Neural cell (in vitro differentiated cells): Measurements from ENCODE around the gene SMARCB1. TPM values are rescaled to one million over a fixed set of nuclear protein-coding genes. Genes with fewer than 3 reads are reported as not detected.

Experiments used
- H2AFZ ChIP-seq: fragments of 200-600, 300-800 bp; sonication (generic), shearing (Covaris generic); 2 replicates; pipeline ENCODE4 v1.6.0; 2014; ENCODE audit warnings: low read depth, mild to moderate bottlenecking, antibody characterized with exemption, low read length, moderate library complexity
- H3F3A ChIP-seq: fragments of 200-600 bp; shearing (Covaris generic); 2 replicates; pipeline ENCODE4 v1.6.1; 2016; ENCODE audit warnings: mild to moderate bottlenecking, moderate library complexity, mixed read lengths, antibody characterized with exemption, low read length; ENCODE audit not compliant: insufficient read depth, poor library complexity, severe bottlenecking
- H3K27ac ChIP-seq: fragments of 200-600, 300-800 bp; sonication (generic), shearing (Covaris generic); 2 replicates; pipeline ENCODE4 v1.5.1; 2014; ENCODE audit warnings: mild to moderate bottlenecking, low read length, moderate library complexity
- H3K27me3 ChIP-seq: fragments of 300-800, 200-600 bp; sonication (generic), shearing (Covaris generic); 2 replicates; pipeline ENCODE4 v1.6.0; 2014; ENCODE audit warnings: mild to moderate bottlenecking, low read depth, low read length, moderate library complexity; ENCODE audit not compliant: insufficient read depth
- H3K36me3 ChIP-seq: fragments of 300-800, 200-600 bp; sonication (generic), shearing (Covaris generic); 2 replicates; pipeline ENCODE4 v1.5.1; 2014; ENCODE audit warnings: mild to moderate bottlenecking, antibody characterized with exemption, low read length, moderate library complexity; ENCODE audit not compliant: insufficient read depth
- H3K4me2 ChIP-seq: fragments of 300-800, 200-600 bp; sonication (generic), shearing (Covaris generic); 2 replicates; pipeline ENCODE4 v1.6.0; 2014; ENCODE audit warnings: mild to moderate bottlenecking, low read length
- H3K4me3 ChIP-seq: fragments of 300-800, 200-600 bp; sonication (generic), shearing (Covaris generic); 2 replicates; pipeline ENCODE4 v1.5.1; 2014; ENCODE audit warnings: mild to moderate bottlenecking, low read length, moderate library complexity
- H3K79me2 ChIP-seq: fragments of 200-600 bp; shearing (Covaris generic); replicated peaks from 2 replicates; pipeline ENCODE4 v1.6.0; 2014; ENCODE audit warnings: mild to moderate bottlenecking, low read length, moderate library complexity; ENCODE audit not compliant: insufficient read depth
- H3K9ac ChIP-seq: fragments of 300-800, 200-600 bp; sonication (generic), shearing (Covaris generic); 2 replicates; pipeline ENCODE4 v1.6.1; 2016; ENCODE audit warnings: mild to moderate bottlenecking, low read length, mixed read lengths
- H3K9me2 ChIP-seq: fragments of 200-600 bp; shearing (Covaris generic); 2 replicates; pipeline ENCODE4 v1.6.1; 2016; ENCODE audit warnings: mild to moderate bottlenecking, low read length, mixed read lengths; ENCODE audit not compliant: insufficient read depth
- H3K9me3 ChIP-seq: fragments of 200-600, 300-800 bp; sonication (generic), shearing (Covaris generic); 2 replicates; pipeline ENCODE4 v1.6.1; 2016; ENCODE audit warnings: mild to moderate bottlenecking, mixed run types, low read length, moderate library complexity, mixed read lengths
- H4K20me1 ChIP-seq: fragments of 200-600 bp; shearing (Covaris generic); 2 replicates; pipeline ENCODE4 v1.6.1; 2016; ENCODE audit warnings: mild to moderate bottlenecking, mixed run types; ENCODE audit not compliant: insufficient read depth
- EP300 ChIP-seq: fragments of 450-650 bp; conservative IDR thresholded peaks from 2 replicates; pipeline ENCODE4 v1.6.1; 2014; ENCODE audit warnings: antibody characterized with exemption, mild to moderate bottlenecking, moderate library complexity; ENCODE audit not compliant: poor library complexity, severe bottlenecking
- EZH2 ChIP-seq: fragments of 200-600, 300-800 bp; shearing (Covaris generic), sonication (generic); IDR thresholded peaks from 2 replicates; pipeline ENCODE4 v1.6.1; 2014; ENCODE audit warnings: antibody characterized with exemption, low read length, borderline replicate concordance, mild to moderate bottlenecking; ENCODE audit not compliant: insufficient read depth, poor library complexity, severe bottlenecking
- MXI1 ChIP-seq: fragments of 450-650 bp; conservative IDR thresholded peaks from 2 replicates; pipeline ENCODE4 v1.6.1; 2014; ENCODE audit warnings: antibody characterized with exemption, mild to moderate bottlenecking; ENCODE audit not compliant: poor library complexity, severe bottlenecking
- POLR2AphosphoS5 ChIP-seq: IDR thresholded peaks from 2 replicates; pipeline ENCODE4 v1.6.1; 2012
- RAD21 ChIP-seq: fragments of 450-650 bp; conservative IDR thresholded peaks from 2 replicates; pipeline ENCODE4 v1.6.1; 2014; ENCODE audit warnings: antibody characterized with exemption, mild to moderate bottlenecking, moderate library complexity
- SMC3 ChIP-seq: fragments of 450-650 bp; conservative IDR thresholded peaks from 2 replicates; pipeline ENCODE4 v1.6.1; 2014; ENCODE audit warnings: antibody characterized with exemption, mild to moderate bottlenecking, moderate library complexity; ENCODE audit not compliant: poor library complexity
- TAF1 ChIP-seq: IDR thresholded peaks from 2 replicates; pipeline ENCODE4 v1.6.1; 2012; ENCODE audit warnings: low read depth
- polyA plus RNA-seq: library from polyadenylated mRNA; depleted of rRNA; stranded (reverse); fragments of >200 nt; gene quantifications from 2 replicates; pipeline ENCODE4 v1.2.3, GENCODE V29; 2014
- TF ChIP-seq, protein P1 (sequence below): IDR thresholded peaks from 2 replicates; pipeline ENCODE4 v1.6.1; 2012; ENCODE audit warnings: borderline replicate concordance
- TF ChIP-seq, protein P2 (sequence below): fragments of 450-650 bp; IDR thresholded peaks from 2 replicates; pipeline ENCODE4 v1.5.1; 2014; ENCODE audit warnings: antibody characterized with exemption, mild to moderate bottlenecking, moderate library complexity; ENCODE audit not compliant: poor library complexity, severe bottlenecking

SMARCB1 gene
- polyA plus RNA-seq, 1 donor from 2014 or later, result 97.5 TPM

DNA sequence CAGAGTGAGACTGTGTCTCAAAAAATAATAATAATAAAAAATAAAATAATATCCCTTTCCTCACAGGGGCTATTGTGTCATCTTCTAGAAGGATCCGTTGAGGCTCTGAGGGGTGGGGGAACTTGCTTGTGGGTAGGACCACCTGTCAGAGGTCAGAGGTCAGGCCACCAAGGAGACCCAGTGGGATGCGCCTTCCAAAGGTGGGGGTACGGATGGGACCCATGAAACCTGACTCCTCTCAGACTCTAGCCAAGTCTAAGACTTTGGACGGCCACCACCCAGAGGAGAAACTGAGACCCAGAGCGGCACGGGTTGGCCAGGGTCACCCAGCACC, 14.5 kb upstream of the SMARCB1 start:
- Histone ChIP-seq H3K27ac (no peak overlapping the region), H3F3A (no peaks in the 10 kb centered on the region), H3K36me3 (no peaks in the 10 kb centered on the region), H3K9me3 (no peaks in the 10 kb centered on the region), H3K27me3 (peaks cover 9% of the 10 kb centered on the region), H4K20me1 (no peaks in the 10 kb centered on the region), H3K9ac (no peak overlapping the region), H3K9me2 (no peaks in the 10 kb centered on the region), H3K4me2 (no peak overlapping the region), H2AFZ (no peak overlapping the region), H3K4me3 (peak overlapping the region; percentile 33), H3K79me2 (no peaks in the 10 kb centered on the region)
- TF ChIP-seq TAF1 (no peak), MXI1 (no peak)

DNA sequence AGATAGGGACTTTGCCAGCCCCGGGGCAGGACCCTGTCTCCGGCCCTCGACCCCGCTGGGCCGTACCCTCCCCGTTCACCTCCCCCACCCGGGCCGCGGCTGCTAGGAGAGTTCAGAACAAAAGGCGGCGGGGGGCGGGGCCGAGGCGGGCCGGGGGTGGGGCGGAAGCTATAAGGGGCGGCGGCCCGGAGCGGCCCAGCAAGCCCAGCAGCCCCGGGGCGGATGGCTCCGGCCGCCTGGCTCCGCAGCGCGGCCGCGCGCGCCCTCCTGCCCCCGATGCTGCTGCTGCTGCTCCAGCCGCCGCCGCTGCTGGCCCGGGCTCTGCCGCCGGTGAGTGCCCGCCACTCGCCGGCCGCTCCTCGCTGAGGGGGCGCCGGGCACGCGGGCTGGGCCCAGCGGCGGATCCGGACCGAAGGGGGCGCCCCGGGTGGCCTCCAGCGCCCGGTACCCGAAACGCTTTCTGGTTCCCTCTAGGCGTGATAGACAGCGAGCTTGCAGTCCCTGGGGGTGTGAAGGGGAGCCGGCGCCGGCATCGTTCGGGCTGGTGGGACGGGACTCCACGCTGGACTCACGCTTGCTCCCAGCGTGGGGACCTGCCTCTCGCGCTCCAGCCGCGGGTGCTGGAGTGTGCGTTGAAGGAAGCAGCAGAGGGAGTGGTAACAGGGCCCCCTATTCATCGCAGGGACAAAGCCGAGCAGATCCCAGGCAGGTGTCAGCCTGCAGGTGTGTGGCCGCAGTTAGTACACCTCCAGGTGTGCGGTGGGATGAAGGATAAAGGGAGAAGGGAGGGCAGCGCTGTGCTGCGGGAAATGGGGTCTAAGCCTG, 13.9 kb upstream of the SMARCB1 start, which contains the start of gene MMP11:
MMP11 (plus strand) TSS at position 201 of the 825 bp plus-strand sequence; CDS start at position 223, 22 bp downstream.
- H3K9me2 ChIP-seq, result no peaks in the 10 kb centered on the region
- H3K36me3 ChIP-seq, result no peaks in the 10 kb centered on the region
- H3K27ac ChIP-seq, result no peak within 1 kb of the TSS
- no peaks in the 10 kb centered on the region for H3K79me2 ChIP-seq
- no peaks in the 10 kb centered on the region for H3K9me3 ChIP-seq
- no peak within 1 kb of the TSS for H3K4me2 ChIP-seq
- H3F3A ChIP-seq, result no peaks in the 10 kb centered on the region
- peaks cover 9% of the 10 kb centered on the region for H3K27me3 ChIP-seq
- no peaks in the 10 kb centered on the region for H4K20me1 ChIP-seq
- TF ChIP-seq, protein P1, sequence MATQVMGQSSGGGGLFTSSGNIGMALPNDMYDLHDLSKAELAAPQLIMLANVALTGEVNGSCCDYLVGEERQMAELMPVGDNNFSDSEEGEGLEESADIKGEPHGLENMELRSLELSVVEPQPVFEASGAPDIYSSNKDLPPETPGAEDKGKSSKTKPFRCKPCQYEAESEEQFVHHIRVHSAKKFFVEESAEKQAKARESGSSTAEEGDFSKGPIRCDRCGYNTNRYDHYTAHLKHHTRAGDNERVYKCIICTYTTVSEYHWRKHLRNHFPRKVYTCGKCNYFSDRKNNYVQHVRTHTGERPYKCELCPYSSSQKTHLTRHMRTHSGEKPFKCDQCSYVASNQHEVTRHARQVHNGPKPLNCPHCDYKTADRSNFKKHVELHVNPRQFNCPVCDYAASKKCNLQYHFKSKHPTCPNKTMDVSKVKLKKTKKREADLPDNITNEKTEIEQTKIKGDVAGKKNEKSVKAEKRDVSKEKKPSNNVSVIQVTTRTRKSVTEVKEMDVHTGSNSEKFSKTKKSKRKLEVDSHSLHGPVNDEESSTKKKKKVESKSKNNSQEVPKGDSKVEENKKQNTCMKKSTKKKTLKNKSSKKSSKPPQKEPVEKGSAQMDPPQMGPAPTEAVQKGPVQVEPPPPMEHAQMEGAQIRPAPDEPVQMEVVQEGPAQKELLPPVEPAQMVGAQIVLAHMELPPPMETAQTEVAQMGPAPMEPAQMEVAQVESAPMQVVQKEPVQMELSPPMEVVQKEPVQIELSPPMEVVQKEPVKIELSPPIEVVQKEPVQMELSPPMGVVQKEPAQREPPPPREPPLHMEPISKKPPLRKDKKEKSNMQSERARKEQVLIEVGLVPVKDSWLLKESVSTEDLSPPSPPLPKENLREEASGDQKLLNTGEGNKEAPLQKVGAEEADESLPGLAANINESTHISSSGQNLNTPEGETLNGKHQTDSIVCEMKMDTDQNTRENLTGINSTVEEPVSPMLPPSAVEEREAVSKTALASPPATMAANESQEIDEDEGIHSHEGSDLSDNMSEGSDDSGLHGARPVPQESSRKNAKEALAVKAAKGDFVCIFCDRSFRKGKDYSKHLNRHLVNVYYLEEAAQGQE, result no peak
- TF ChIP-seq TAF1, result no peak
- no peak for TF ChIP-seq SMC3
- no peak for TF ChIP-seq POLR2AphosphoS5
- no peak for TF ChIP-seq RAD21
- TF ChIP-seq EZH2, result no peak
- TF ChIP-seq MXI1, result no peak
- TF ChIP-seq, protein P2, sequence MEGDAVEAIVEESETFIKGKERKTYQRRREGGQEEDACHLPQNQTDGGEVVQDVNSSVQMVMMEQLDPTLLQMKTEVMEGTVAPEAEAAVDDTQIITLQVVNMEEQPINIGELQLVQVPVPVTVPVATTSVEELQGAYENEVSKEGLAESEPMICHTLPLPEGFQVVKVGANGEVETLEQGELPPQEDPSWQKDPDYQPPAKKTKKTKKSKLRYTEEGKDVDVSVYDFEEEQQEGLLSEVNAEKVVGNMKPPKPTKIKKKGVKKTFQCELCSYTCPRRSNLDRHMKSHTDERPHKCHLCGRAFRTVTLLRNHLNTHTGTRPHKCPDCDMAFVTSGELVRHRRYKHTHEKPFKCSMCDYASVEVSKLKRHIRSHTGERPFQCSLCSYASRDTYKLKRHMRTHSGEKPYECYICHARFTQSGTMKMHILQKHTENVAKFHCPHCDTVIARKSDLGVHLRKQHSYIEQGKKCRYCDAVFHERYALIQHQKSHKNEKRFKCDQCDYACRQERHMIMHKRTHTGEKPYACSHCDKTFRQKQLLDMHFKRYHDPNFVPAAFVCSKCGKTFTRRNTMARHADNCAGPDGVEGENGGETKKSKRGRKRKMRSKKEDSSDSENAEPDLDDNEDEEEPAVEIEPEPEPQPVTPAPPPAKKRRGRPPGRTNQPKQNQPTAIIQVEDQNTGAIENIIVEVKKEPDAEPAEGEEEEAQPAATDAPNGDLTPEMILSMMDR, result no peak
- TF ChIP-seq EP300, result no peak
- H2AFZ ChIP-seq, result no peak within 1 kb of the TSS
- H3K9ac ChIP-seq, result peak within 1 kb of the TSS; percentile 58
- H3K4me3 ChIP-seq, result peak within 1 kb of the TSS; percentile 60
